ENCODE measurements around the gene SLC24A3.

The SLC24A3 gene

GRCh38 chr20:19426356-19426755 is 213.9 kb downstream of the SLC24A3 start:
- DNase-seq (ENCODE audit: low read depth): no peak

- no peak for DNase-seq (ENCODE audit: low read depth)
Observed at GRCh38 chr20:19427480-19427879, 215.0 kb downstream of the SLC24A3 start.

- no peak for DNase-seq (ENCODE audit: low read depth)
Observed at GRCh38 chr20:19427913-19428312, 215.5 kb downstream of the SLC24A3 start.

- no peak for DNase-seq (ENCODE audit: low read depth)
Observed at GRCh38 chr20:19428324-19428723, 215.9 kb downstream of the SLC24A3 start.

GRCh38 chr20:19429538-19429937 is 217.1 kb downstream of the SLC24A3 start:
- DNase-seq (ENCODE audit: low read depth): no peak

GRCh38 chr20:19430641-19431315 is 218.3 kb downstream of the SLC24A3 start:
- no peak for DNase-seq (ENCODE audit: low read depth)

GRCh38 chr20:19431316-19431700 is 218.9 kb downstream of the SLC24A3 start:
- no peak for DNase-seq (ENCODE audit: low read depth)

GRCh38 chr20:19431906-19432305 is 219.5 kb downstream of the SLC24A3 start:
- DNase-seq (ENCODE audit: low read depth): no peak

GRCh38 chr20:19433371-19434350 is 221.2 kb downstream of the SLC24A3 start:
- no peak for DNase-seq (ENCODE audit: low read depth)

- DNase-seq (ENCODE audit: low read depth): no peak
Observed at GRCh38 chr20:19435316-19435715, 222.9 kb downstream of the SLC24A3 start.

GRCh38 chr20:19435821-19436220 is 223.4 kb downstream of the SLC24A3 start:
- DNase-seq (ENCODE audit: low read depth): no peak

GRCh38 chr20:19438488-19438887 is 226.0 kb downstream of the SLC24A3 start:
- DNase-seq (ENCODE audit: low read depth): no peak

GRCh38 chr20:19440660-19441527 is 228.5 kb downstream of the SLC24A3 start:
- DNase-seq (ENCODE audit: low read depth): no peak

GRCh38 chr20:19446246-19446645 is 233.8 kb downstream of the SLC24A3 start:
- DNase-seq (ENCODE audit: low read depth): no peak

- DNase-seq (ENCODE audit: low read depth): no peak
Observed at GRCh38 chr20:19448632-19449031, 236.2 kb downstream of the SLC24A3 start.

- no peak for DNase-seq (ENCODE audit: low read depth)
Observed at GRCh38 chr20:19449051-19449450, 236.6 kb downstream of the SLC24A3 start.

GRCh38 chr20:19451231-19451922 is 238.9 kb downstream of the SLC24A3 start:
- DNase-seq (ENCODE audit: low read depth): no peak

- no peak for DNase-seq (ENCODE audit: low read depth)
Observed at GRCh38 chr20:19451923-19452295, 239.5 kb downstream of the SLC24A3 start.

GRCh38 chr20:19453410-19453809 is 241.0 kb downstream of the SLC24A3 start:
- DNase-seq (ENCODE audit: low read depth): no peak

GRCh38 chr20:19453862-19454261 is 241.4 kb downstream of the SLC24A3 start:
- DNase-seq (ENCODE audit: low read depth): no peak

- DNase-seq (ENCODE audit: low read depth): no peak
Observed at GRCh38 chr20:19456595-19457395, 244.4 kb downstream of the SLC24A3 start.
